ENCODE data around the gene MYO18B.

Gene MYO18B

GRCh38 chr22:25823276-25823675 is 81.3 kb downstream of the MYO18B start:
- Histone ChIP-seq H3F3A (ENCODE audit: insufficient read depth, low read length) (no peaks in the 10 kb centered on the region), H3K27ac (ENCODE audit: low read length) (no peak overlapping the region), H3K79me2 (ENCODE audit: low read length) (no peaks in the 10 kb centered on the region), H3K9ac (ENCODE audit: low read length) (no peak overlapping the region), H4K20me1 (ENCODE audit: insufficient read depth, low read length) (no peaks in the 10 kb centered on the region), H2AFZ (ENCODE audit: low read length) (no peak overlapping the region), H3K9me3 (replicated peaks; ENCODE audit: insufficient read depth, low read length) (no peaks in the 10 kb centered on the region), H3K4me1 (ENCODE audit: low read length) (no peaks in the 10 kb centered on the region), H3K36me3 (replicated peaks; ENCODE audit: insufficient read depth, low read length) (no peaks in the 10 kb centered on the region), H3K27me3 (replicated peaks; ENCODE audit: insufficient read depth, low read length) (peaks cover 89% of the 10 kb centered on the region), H3K4me2 (ENCODE audit: low read depth, low read length) (no peak overlapping the region), H3K9me2 (replicated peaks; ENCODE audit: insufficient read depth, low read length) (no peaks in the 10 kb centered on the region), H3K4me3 (ENCODE audit: low read length) (no peak overlapping the region)
- DNase-seq: no peak
- TF ChIP-seq EZH2phosphoT487 (IDR thresholded peaks at IDR 0.05; ENCODE audit: low read length): no peak
- TF ChIP-seq CTCF (IDR thresholded peaks at IDR 0.05; ENCODE audit: low read length): no peak
- no peak for TF ChIP-seq EZH2 (optimal IDR thresholded peaks at IDR 0.05; ENCODE audit: low read depth, low read length)

- H4K20me1 ChIP-seq (ENCODE audit: insufficient read depth, low read length): no peaks in the 10 kb centered on the region
- TF ChIP-seq EZH2 (optimal IDR thresholded peaks at IDR 0.05; ENCODE audit: low read depth, low read length) (no peak), EZH2phosphoT487 (IDR thresholded peaks at IDR 0.05; ENCODE audit: low read length) (no peak), CTCF (IDR thresholded peaks at IDR 0.05; ENCODE audit: low read length) (no peak)
- H3F3A ChIP-seq (ENCODE audit: insufficient read depth, low read length): no peaks in the 10 kb centered on the region
- no peak overlapping the region for H3K4me2 ChIP-seq (ENCODE audit: low read depth, low read length)
- H3K27ac ChIP-seq (ENCODE audit: low read length): no peak overlapping the region
- H3K9me2 ChIP-seq (replicated peaks; ENCODE audit: insufficient read depth, low read length): no peaks in the 10 kb centered on the region
- H2AFZ ChIP-seq (ENCODE audit: low read length): no peak overlapping the region
- peaks cover 88% of the 10 kb centered on the region for H3K27me3 ChIP-seq (replicated peaks; ENCODE audit: insufficient read depth, low read length)
- no peak for DNase-seq
- no peaks in the 10 kb centered on the region for H3K36me3 ChIP-seq (replicated peaks; ENCODE audit: insufficient read depth, low read length)
- H3K9me3 ChIP-seq (replicated peaks; ENCODE audit: insufficient read depth, low read length): no peaks in the 10 kb centered on the region
- no peaks in the 10 kb centered on the region for H3K4me1 ChIP-seq (ENCODE audit: low read length)
- H3K9ac ChIP-seq (ENCODE audit: low read length): no peak overlapping the region
- H3K79me2 ChIP-seq (ENCODE audit: low read length): no peaks in the 10 kb centered on the region
- H3K4me3 ChIP-seq (ENCODE audit: low read length): no peak overlapping the region
These were observed 82.9 kb downstream of the MYO18B start for GRCh38 chr22:25824828-25825423.

- no peak overlapping the region for H3K9ac ChIP-seq (ENCODE audit: low read length)
- H4K20me1 ChIP-seq (ENCODE audit: insufficient read depth, low read length): no peaks in the 10 kb centered on the region
- no peak for DNase-seq
- H3K9me3 ChIP-seq (replicated peaks; ENCODE audit: insufficient read depth, low read length): no peaks in the 10 kb centered on the region
- H3K9me2 ChIP-seq (replicated peaks; ENCODE audit: insufficient read depth, low read length): no peaks in the 10 kb centered on the region
- H3K27ac ChIP-seq (ENCODE audit: low read length): no peak overlapping the region
- no peak overlapping the region for H3K4me3 ChIP-seq (ENCODE audit: low read length)
- no peak overlapping the region for H2AFZ ChIP-seq (ENCODE audit: low read length)
- peaks cover 88% of the 10 kb centered on the region for H3K27me3 ChIP-seq (replicated peaks; ENCODE audit: insufficient read depth, low read length)
- no peaks in the 10 kb centered on the region for H3K79me2 ChIP-seq (ENCODE audit: low read length)
- H3K4me1 ChIP-seq (ENCODE audit: low read length): no peaks in the 10 kb centered on the region
- TF ChIP-seq CTCF (IDR thresholded peaks at IDR 0.05; ENCODE audit: low read length) (no peak), EZH2 (optimal IDR thresholded peaks at IDR 0.05; ENCODE audit: low read depth, low read length) (no peak), EZH2phosphoT487 (IDR thresholded peaks at IDR 0.05; ENCODE audit: low read length) (no peak)
- no peaks in the 10 kb centered on the region for H3K36me3 ChIP-seq (replicated peaks; ENCODE audit: insufficient read depth, low read length)
- H3K4me2 ChIP-seq (ENCODE audit: low read depth, low read length): no peak overlapping the region
- no peaks in the 10 kb centered on the region for H3F3A ChIP-seq (ENCODE audit: insufficient read depth, low read length)
These were observed 85.4 kb downstream of the MYO18B start for GRCh38 chr22:25827415-25827814.
